Stimulated activated effector memory CD8-positive, alpha-beta T cell treated with anti-CD3 and anti-CD28 coated beads, Interleukin-12 subunit alpha, Interleukin-12 subunit beta, amount 100 ng/mL, for 72 hours (primary cell): ENCODE measurements around the gene MRPL58.
A peak's percentile ranks its signal among the peaks of the same experiment; 100 is the strongest.
"Not testable (repeated sequence)": the region's sequence is repeated elsewhere in the genome, so short reads cannot be mapped to it uniquely, and the experiment has no call there.

ENCODE experiments used
- ATAC-seq: fragments of 150-1000 bp; cut with Tn5 transposase; 2 replicates; pipeline ENCODE4 v1.10.0; 2021
- DNase-seq, 2 donors: peaks; one replicate each; pipeline ENCODE4 v3.0.0; 2021 to 2022; ENCODE audit warnings: low spot score in 2 of 2
- H3K27ac Mint-ChIP-seq: one replicate; pipeline ENCODE4 v1.8.0; 2022; ENCODE audit warnings: mild to moderate bottlenecking, mixed read lengths
- H3K36me3 Mint-ChIP-seq: one replicate; pipeline ENCODE4 v1.8.0; 2022; ENCODE audit warnings: mild to moderate bottlenecking, mixed read lengths
- H3K4me1 Mint-ChIP-seq: one replicate; pipeline ENCODE4 v1.8.0; 2022; ENCODE audit warnings: mixed read lengths
- H3K4me3 Mint-ChIP-seq: one replicate; pipeline ENCODE4 v1.8.0; 2022; ENCODE audit warnings: mild to moderate bottlenecking, mixed read lengths
- H3K9me3 Mint-ChIP-seq: one replicate; pipeline ENCODE4 v1.8.0; 2022; ENCODE audit warnings: mixed read lengths

MRPL58 gene

GRCh38 chr17:75001915-75002843 is 10.3 kb upstream of the MRPL58 start:
- Mint-ChIP-seq H3K4me3 (no peak overlapping the region), H3K27ac (no peak overlapping the region)

GRCh38 chr17:75003070-75003956 is 9.2 kb upstream of the MRPL58 start:
- no peak for ATAC-seq
- no peak overlapping the region for H3K27ac Mint-ChIP-seq
- H3K4me3 Mint-ChIP-seq: no peak overlapping the region
- no peaks in the 10 kb centered on the region for H3K9me3 Mint-ChIP-seq
- H3K4me1 Mint-ChIP-seq: no peaks in the 10 kb centered on the region
- no peaks in the 10 kb centered on the region for H3K36me3 Mint-ChIP-seq
- DNase-seq: no peak

More at GRCh38 chr17:75001915-75002843, 10.3 kb upstream of the MRPL58 start:
- Mint-ChIP-seq H3K9me3 (no peaks in the 10 kb centered on the region), H3K4me1 (no peaks in the 10 kb centered on the region), H3K36me3 (no peaks in the 10 kb centered on the region)
- DNase-seq: no peak
- ATAC-seq: no peak

- no peak overlapping the region for H3K27ac Mint-ChIP-seq
- DNase-seq: no peak
- no peaks in the 10 kb centered on the region for H3K9me3 Mint-ChIP-seq
- H3K4me1 Mint-ChIP-seq: no peaks in the 10 kb centered on the region
- no peak for ATAC-seq
- no peak overlapping the region for H3K4me3 Mint-ChIP-seq
- H3K36me3 Mint-ChIP-seq: no peaks in the 10 kb centered on the region
Observed at GRCh38 chr17:75003957-75004355, 8.5 kb upstream of the MRPL58 start.

GRCh38 chr17:75004371-75004770 is 8.1 kb upstream of the MRPL58 start:
- no peak for DNase-seq
- no peak overlapping the region for H3K27ac Mint-ChIP-seq
- ATAC-seq: no peak
- H3K4me3 Mint-ChIP-seq: no peak overlapping the region
- H3K9me3 Mint-ChIP-seq: no peaks in the 10 kb centered on the region
- no peaks in the 10 kb centered on the region for H3K36me3 Mint-ChIP-seq
- no peaks in the 10 kb centered on the region for H3K4me1 Mint-ChIP-seq

GRCh38 chr17:75005291-75005690 is 7.2 kb upstream of the MRPL58 start:
- no peak for ATAC-seq
- Mint-ChIP-seq H3K36me3 (no peaks in the 10 kb centered on the region), H3K4me3 (no peak overlapping the region), H3K4me1 (no peaks in the 10 kb centered on the region), H3K9me3 (no peaks in the 10 kb centered on the region), H3K27ac (no peak overlapping the region)
- no peak for DNase-seq

GRCh38 chr17:75006084-75006483 is 6.4 kb upstream of the MRPL58 start:
- not testable (repeated sequence) for H3K27ac Mint-ChIP-seq, DNase-seq, H3K4me3 Mint-ChIP-seq, H3K4me1 Mint-ChIP-seq, H3K36me3 Mint-ChIP-seq, H3K9me3 Mint-ChIP-seq, ATAC-seq

- H3K9me3 Mint-ChIP-seq: no peaks in the 10 kb centered on the region
- no peaks in the 10 kb centered on the region for H3K36me3 Mint-ChIP-seq
- H3K4me3 Mint-ChIP-seq: no peak overlapping the region
- DNase-seq (no peak), ATAC-seq (no peak)
- H3K27ac Mint-ChIP-seq: no peak overlapping the region
- H3K4me1 Mint-ChIP-seq: peaks cover under 1% of the 10 kb centered on the region
Observed at GRCh38 chr17:75006653-75007052, 5.8 kb upstream of the MRPL58 start.

- Mint-ChIP-seq H3K36me3 (peaks cover 6% of the 10 kb centered on the region), H3K4me1 (peaks cover 11% of the 10 kb centered on the region)
Observed at GRCh38 chr17:75008373-75008772, 4.1 kb upstream of the MRPL58 start.

GRCh38 chr17:75009139-75009724 is 3.2 kb upstream of the MRPL58 start:
- Mint-ChIP-seq H3K4me3 (no peak overlapping the region), H3K4me1 (peaks cover 19% of the 10 kb centered on the region), H3K9me3 (no peaks in the 10 kb centered on the region), H3K27ac (no peak overlapping the region), H3K36me3 (peaks cover 6% of the 10 kb centered on the region)
- no peak for ATAC-seq
- no peak for DNase-seq

More at GRCh38 chr17:75008373-75008772, 4.1 kb upstream of the MRPL58 start:
- Mint-ChIP-seq H3K4me3 (no peak overlapping the region), H3K27ac (no peak overlapping the region), H3K9me3 (no peaks in the 10 kb centered on the region)
- no peak for DNase-seq
- ATAC-seq: no peak

- Mint-ChIP-seq H3K4me3 (no peak overlapping the region), H3K27ac (no peak overlapping the region), H3K9me3 (no peaks in the 10 kb centered on the region), H3K36me3 (peaks cover 6% of the 10 kb centered on the region), H3K4me1 (peaks cover 19% of the 10 kb centered on the region)
- ATAC-seq: no peak
- no peak for DNase-seq
Observed at GRCh38 chr17:75010683-75011400, 1.6 kb upstream of the MRPL58 start.

GRCh38 chr17:75011401-75012095 is 922 bp upstream of the MRPL58 start:
- H3K9me3 Mint-ChIP-seq: no peaks in the 10 kb centered on the region
- H3K4me1 Mint-ChIP-seq: peaks cover 19% of the 10 kb centered on the region

GRCh38 chr17:75012096-75012345 is 449 bp upstream of the MRPL58 start:
- H3K4me3 Mint-ChIP-seq: peak overlapping the region; percentile 91
- DNase-seq (no peak), ATAC-seq (no peak)
- peaks cover 16% of the 10 kb centered on the region for H3K36me3 Mint-ChIP-seq
- H3K9me3 Mint-ChIP-seq: no peaks in the 10 kb centered on the region
- H3K4me1 Mint-ChIP-seq: peaks cover 19% of the 10 kb centered on the region
- H3K27ac Mint-ChIP-seq: peak overlapping the region; percentile 93

More at GRCh38 chr17:75011401-75012095, 922 bp upstream of the MRPL58 start:
- Mint-ChIP-seq H3K27ac (peak overlapping the region; percentile 93), H3K4me3 (peak overlapping the region; percentile 91), H3K36me3 (peaks cover 11% of the 10 kb centered on the region)
- no peak for ATAC-seq
- DNase-seq: no peak

- ATAC-seq: no peak
- H3K4me3 Mint-ChIP-seq: peak overlapping the region; percentile 91
- DNase-seq: no peak
- peaks cover 27% of the 10 kb centered on the region for H3K36me3 Mint-ChIP-seq
- peaks cover 19% of the 10 kb centered on the region for H3K4me1 Mint-ChIP-seq
- no peaks in the 10 kb centered on the region for H3K9me3 Mint-ChIP-seq
- H3K27ac Mint-ChIP-seq: peak overlapping the region; percentile 93
Observed at GRCh38 chr17:75013092-75013559, 656 bp downstream of the MRPL58 start.

GRCh38 chr17:75019146-75019545 is 6.7 kb downstream of the MRPL58 start:
- Mint-ChIP-seq H3K9me3 (no peaks in the 10 kb centered on the region), H3K36me3 (peaks cover 69% of the 10 kb centered on the region), H3K4me3 (no peak overlapping the region), H3K27ac (no peak overlapping the region), H3K4me1 (peaks cover under 1% of the 10 kb centered on the region)
- ATAC-seq (no peak), DNase-seq (no peak)
